ENCODE measurements around the gene TMEM163.

- no peak for TF ChIP-seq CTCF (tag by site-specific recombination; IDR thresholded peaks at IDR 0.05)
- TF ChIP-seq ZNF624 (tag by site-specific recombination; IDR thresholded peaks at IDR 0.05) = no peak
- TF ChIP-seq TRIM28 (IDR thresholded peaks at IDR 0.05; ENCODE audit: borderline replicate concordance, low read length) = no peak
Observed at GRCh38 chr2:134724341-134724740, 5.5 kb upstream of the TMEM163 start.
